ENCODE data around the gene CD81. TPM values are rescaled to one million over a fixed set of nuclear protein-coding genes. Genes with fewer than 3 reads are reported as not detected.

The CD81 gene
- total RNA-seq, 1 donor from 2014 or later, result 801 TPM

DNA sequence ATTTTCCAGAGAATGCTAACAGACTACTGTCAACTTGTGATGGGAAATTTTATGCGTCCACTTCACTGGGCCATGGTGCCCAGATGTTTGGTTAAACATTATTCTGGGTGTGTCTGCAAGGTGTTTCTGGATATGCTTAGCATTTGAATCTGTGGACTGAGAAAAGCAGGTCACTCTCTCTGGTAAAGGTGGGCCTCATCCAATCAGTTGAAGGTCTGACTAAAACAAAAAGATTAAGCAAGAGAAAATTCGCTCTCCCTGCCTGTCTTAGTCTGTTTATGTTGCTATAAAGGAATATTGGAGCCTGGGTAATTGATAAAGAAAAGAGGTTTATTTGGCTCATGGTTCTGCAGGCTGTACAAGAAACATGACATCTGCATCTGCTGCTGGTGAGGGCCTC, 32.1 kb upstream of the CD81 start:
- H3K27me3 ChIP-seq, result no peaks in the 10 kb centered on the region
- H3K36me3 ChIP-seq, result peaks cover 0 to 2% of the 10 kb centered on the region in 2 donors
- peak in 1 of 2 donors; percentile 31 for DNase-seq (ENCODE audit: low spot score in 2 of 2)
- H3K27ac ChIP-seq, result no peak overlapping the region
- intact Hi-C loops (cut with DNase I), result no loop called here
- H3K4me1 ChIP-seq, result no peaks in the 10 kb centered on the region
- TF ChIP-seq, protein P1, sequence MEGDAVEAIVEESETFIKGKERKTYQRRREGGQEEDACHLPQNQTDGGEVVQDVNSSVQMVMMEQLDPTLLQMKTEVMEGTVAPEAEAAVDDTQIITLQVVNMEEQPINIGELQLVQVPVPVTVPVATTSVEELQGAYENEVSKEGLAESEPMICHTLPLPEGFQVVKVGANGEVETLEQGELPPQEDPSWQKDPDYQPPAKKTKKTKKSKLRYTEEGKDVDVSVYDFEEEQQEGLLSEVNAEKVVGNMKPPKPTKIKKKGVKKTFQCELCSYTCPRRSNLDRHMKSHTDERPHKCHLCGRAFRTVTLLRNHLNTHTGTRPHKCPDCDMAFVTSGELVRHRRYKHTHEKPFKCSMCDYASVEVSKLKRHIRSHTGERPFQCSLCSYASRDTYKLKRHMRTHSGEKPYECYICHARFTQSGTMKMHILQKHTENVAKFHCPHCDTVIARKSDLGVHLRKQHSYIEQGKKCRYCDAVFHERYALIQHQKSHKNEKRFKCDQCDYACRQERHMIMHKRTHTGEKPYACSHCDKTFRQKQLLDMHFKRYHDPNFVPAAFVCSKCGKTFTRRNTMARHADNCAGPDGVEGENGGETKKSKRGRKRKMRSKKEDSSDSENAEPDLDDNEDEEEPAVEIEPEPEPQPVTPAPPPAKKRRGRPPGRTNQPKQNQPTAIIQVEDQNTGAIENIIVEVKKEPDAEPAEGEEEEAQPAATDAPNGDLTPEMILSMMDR (IDR thresholded peaks at IDR 0.05), result no peak
- H3K4me3 ChIP-seq, result no peak overlapping the region
- H3K9me3 ChIP-seq, result peaks cover 0 to 10% of the 10 kb centered on the region in 2 donors

DNA sequence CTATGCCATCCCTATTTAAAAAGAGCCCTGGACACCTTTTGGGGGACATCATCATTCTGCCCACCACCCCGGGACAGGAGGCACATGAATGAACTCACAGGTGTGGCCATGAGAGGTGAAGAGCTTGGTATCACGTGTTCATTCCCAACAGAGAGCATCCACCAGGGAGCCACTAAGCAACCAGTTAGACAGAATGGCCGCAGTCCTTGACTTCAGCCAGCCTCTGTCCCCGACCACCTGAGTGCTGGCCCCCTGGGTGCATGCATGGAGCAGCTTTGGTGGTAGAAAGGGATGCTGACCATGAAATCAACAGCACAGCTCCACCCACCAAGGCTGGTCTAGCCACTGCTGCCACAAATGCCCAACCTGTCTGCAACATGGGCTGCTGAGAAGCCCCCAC, 31.1 kb upstream of the CD81 start:
- Histone ChIP-seq H3K27me3 (no peaks in the 10 kb centered on the region), H3K4me3 (no peak overlapping the region), H3K36me3 (peaks cover 0 to 2% of the 10 kb centered on the region in 2 donors), H3K9me3 (peaks cover 0 to 10% of the 10 kb centered on the region in 2 donors), H3K27ac (no peak overlapping the region), H3K4me1 (no peaks in the 10 kb centered on the region)
- intact Hi-C loops (cut with DNase I), result no loop called here
- DNase-seq (ENCODE audit: low spot score in 2 of 2), result peak in 1 of 2 donors; percentile 50
- TF ChIP-seq, protein P1 (IDR thresholded peaks at IDR 0.05), result no peak

DNA sequence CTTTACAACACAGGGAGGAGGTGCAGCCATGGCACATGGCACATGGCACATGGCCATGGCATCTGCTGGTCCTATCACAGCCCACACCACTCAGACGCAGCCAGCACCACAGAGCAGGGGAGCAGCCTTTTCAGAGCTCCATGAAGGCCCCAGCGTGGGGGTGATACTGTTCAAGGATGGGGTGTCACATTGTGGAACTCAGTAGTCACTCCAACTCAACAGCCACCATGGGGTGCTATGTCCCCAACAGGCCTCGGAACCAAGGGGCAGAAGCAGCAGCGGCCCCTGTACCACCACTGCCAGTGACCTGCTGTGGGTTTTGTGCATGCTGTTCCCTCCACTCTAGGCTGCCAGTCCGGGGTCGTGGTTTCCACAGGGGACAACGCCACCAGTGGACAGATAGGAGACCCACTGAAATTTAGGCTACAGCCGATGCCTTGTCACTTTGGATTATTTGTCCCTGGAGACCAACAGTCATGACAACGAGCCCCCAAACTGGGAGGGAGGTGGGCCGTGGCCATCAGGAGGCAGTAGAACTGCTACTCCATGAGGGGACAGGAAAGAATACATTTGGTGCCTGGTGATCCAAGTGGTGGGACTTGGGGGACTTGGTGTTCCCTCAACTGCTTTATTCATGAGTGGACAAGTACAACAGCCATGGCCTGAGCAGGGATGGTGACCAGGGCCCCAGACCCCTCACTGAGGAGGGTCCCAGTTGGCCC, 30.4 kb upstream of the CD81 start:
- H3K4me1 ChIP-seq, result no peaks in the 10 kb centered on the region
- peak in 1 of 2 donors; percentile 52 for DNase-seq (ENCODE audit: low spot score in 2 of 2)
- peaks cover 0 to 10% of the 10 kb centered on the region in 2 donors for H3K9me3 ChIP-seq
- TF ChIP-seq, protein P1 (IDR thresholded peaks at IDR 0.05), result no peak
- intact Hi-C loops (cut with DNase I), result no loop called here
- no peaks in the 10 kb centered on the region for H3K27me3 ChIP-seq
- H3K27ac ChIP-seq, result no peak overlapping the region
- H3K4me3 ChIP-seq, result no peak overlapping the region
- peaks cover 0 to 2% of the 10 kb centered on the region in 2 donors for H3K36me3 ChIP-seq

DNA sequence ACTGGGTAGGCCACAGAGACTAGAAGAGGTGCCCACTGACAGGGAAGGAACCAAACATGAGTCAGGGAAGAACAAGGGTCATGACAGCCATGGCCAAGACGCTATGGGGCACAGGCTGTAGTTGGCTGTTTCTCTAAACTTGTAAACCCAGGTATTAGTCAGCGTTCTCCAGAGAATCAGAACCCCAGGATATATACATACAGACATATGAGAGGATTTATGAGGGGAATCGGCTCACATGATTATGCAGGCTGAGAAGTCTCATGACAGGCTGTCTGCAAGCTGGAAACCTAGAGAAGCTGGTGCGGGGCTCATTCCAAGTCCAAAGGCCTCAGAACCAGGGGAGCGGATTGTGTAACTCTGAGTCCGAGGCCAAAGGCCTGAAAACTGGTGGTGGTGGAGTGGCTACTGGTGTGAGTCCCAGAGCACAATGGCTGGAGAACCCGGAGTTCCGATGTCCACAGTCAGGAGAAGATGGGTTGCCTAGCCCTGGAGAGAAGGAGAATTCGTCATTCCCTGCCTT, 29.7 kb upstream of the CD81 start:
- peaks cover 0 to 2% of the 10 kb centered on the region in 2 donors for H3K36me3 ChIP-seq
- H3K4me3 ChIP-seq, result no peak overlapping the region
- no peaks in the 10 kb centered on the region for H3K4me1 ChIP-seq
- TF ChIP-seq, protein P1 (IDR thresholded peaks at IDR 0.05), result no peak
- no peak overlapping the region for H3K27ac ChIP-seq
- intact Hi-C loops (cut with DNase I), result no loop called here
- no peaks in the 10 kb centered on the region for H3K27me3 ChIP-seq
- H3K9me3 ChIP-seq, result peaks cover 0 to 10% of the 10 kb centered on the region in 2 donors
- DNase-seq (ENCODE audit: low spot score in 2 of 2), result no peak

DNA sequence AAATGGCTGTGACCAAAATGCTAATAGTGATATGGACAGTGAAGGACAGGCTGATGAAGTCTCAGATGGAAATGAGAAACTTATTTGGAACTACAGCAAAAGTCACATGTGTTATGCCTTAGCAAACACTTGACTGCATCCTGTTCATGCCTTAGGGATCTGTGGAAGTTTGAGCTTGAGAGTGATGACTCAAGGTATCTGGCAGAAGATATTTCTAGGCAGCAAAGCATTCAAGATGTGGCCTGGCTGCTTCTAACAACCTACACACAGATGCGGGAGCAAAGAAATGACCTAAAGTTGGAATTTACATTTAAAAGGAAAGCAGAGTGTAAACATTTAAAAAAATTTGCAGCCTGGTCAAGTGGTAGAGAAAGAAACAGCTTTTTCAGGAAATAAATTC, 28.1 kb upstream of the CD81 start:
- peaks cover 0 to 10% of the 10 kb centered on the region in 2 donors for H3K9me3 ChIP-seq
- intact Hi-C loops (cut with DNase I), result no loop called here
- H3K27ac ChIP-seq, result no peak overlapping the region
- H3K27me3 ChIP-seq, result no peaks in the 10 kb centered on the region
- no peak for DNase-seq (ENCODE audit: low spot score in 2 of 2)
- TF ChIP-seq, protein P1 (IDR thresholded peaks at IDR 0.05), result no peak
- no peak overlapping the region for H3K4me3 ChIP-seq
- peaks cover 0 to 2% of the 10 kb centered on the region in 2 donors for H3K36me3 ChIP-seq
- no peaks in the 10 kb centered on the region for H3K4me1 ChIP-seq
